Keratinocyte (primary cell): ENCODE data around the gene TCIRG1. TPM values are rescaled to one million over a fixed set of nuclear protein-coding genes. Genes with fewer than 3 reads are reported as not detected.

Experiments used
- DNase-seq: peaks from one replicate; pipeline ENCODE4 v3.0.0-alpha.2; 2011; ENCODE audit warnings: low read depth, missing footprints, low spot score
- FAIRE-seq: peaks from 2 replicates; lab custom pipeline; 2011; peaks lifted over from hg19 to GRCh38; lab: Jason Lieb, UNC
- H2AFZ ChIP-seq: 2 replicates; pipeline ENCODE4 v1.6.0; 2012; ENCODE audit warnings: low read length, control low read depth, inconsistent platforms; ENCODE audit not compliant: control insufficient read depth
- H3K27ac ChIP-seq: 2 replicates; pipeline ENCODE4 v1.5.1; 2011; ENCODE audit warnings: low read length; ENCODE audit not compliant: control insufficient read depth, insufficient read depth
- H3K27me3 ChIP-seq: 3 replicates; pipeline ENCODE4 v1.6.0; 2011; ENCODE audit warnings: low read length; ENCODE audit not compliant: control insufficient read depth, insufficient read depth; ENCODE audit errors: extremely low read depth
- H3K36me3 ChIP-seq, 2 experiments: 2 replicates in 1 of 2; 3 replicates in 1 of 2; pipeline ENCODE4 v1.5.1; 2011; ENCODE audit warnings: low read length in 2 of 2, mild to moderate bottlenecking in 1 of 2; ENCODE audit not compliant: control insufficient read depth in 2 of 2, insufficient read depth in 2 of 2; ENCODE audit errors: extremely low read depth in 1 of 2
- H3K4me1 ChIP-seq: 3 replicates; pipeline ENCODE4 v1.5.1; 2011; ENCODE audit warnings: low read length; ENCODE audit not compliant: control insufficient read depth, insufficient read depth; ENCODE audit errors: extremely low read depth
- H3K4me2 ChIP-seq: 3 replicates; pipeline ENCODE4 v1.6.0; 2011; ENCODE audit warnings: low read depth, low read length; ENCODE audit not compliant: control insufficient read depth, insufficient read depth; ENCODE audit errors: extremely low read depth
- H3K4me3 ChIP-seq, 3 experiments: fragments of 200-600 bp in 1 of 3; sonication (generic) in 1 of 3; 2 replicates in 2 of 3; 3 replicates in 1 of 3; pipeline ENCODE4 v1.5.1; 2011 to 2016; ENCODE audit warnings: low read length in 3 of 3, mild to moderate bottlenecking in 3 of 3, control low read depth in 2 of 3, inconsistent platforms in 1 of 3, low read depth in 1 of 3, mixed read lengths in 1 of 3, mixed run types in 1 of 3, moderate library complexity in 1 of 3; ENCODE audit not compliant: control insufficient read depth in 2 of 3, insufficient read depth in 2 of 3; ENCODE audit errors: extremely low read depth in 1 of 3
- H3K79me2 ChIP-seq: 2 replicates; pipeline ENCODE4 v1.6.0; 2012; ENCODE audit warnings: low read length; ENCODE audit not compliant: control insufficient read depth, insufficient read depth
- H3K9ac ChIP-seq: 3 replicates; pipeline ENCODE4 v1.6.0; 2011; ENCODE audit warnings: low read length; ENCODE audit not compliant: control insufficient read depth, insufficient read depth; ENCODE audit errors: extremely low read depth
- H3K9me1 ChIP-seq: 3 replicates; pipeline ENCODE4 v1.6.0; 2011; ENCODE audit warnings: low read length; ENCODE audit not compliant: control insufficient read depth, insufficient read depth; ENCODE audit errors: extremely low read depth
- H3K9me3 ChIP-seq: 2 replicates; pipeline ENCODE4 v1.5.1; 2012; ENCODE audit warnings: low read depth, low read length; ENCODE audit not compliant: control insufficient read depth
- H4K20me1 ChIP-seq: 3 replicates; pipeline ENCODE4 v1.6.0; 2011; ENCODE audit warnings: low read length; ENCODE audit not compliant: control insufficient read depth, insufficient read depth; ENCODE audit errors: extremely low read depth
- EZH2 ChIP-seq: IDR thresholded peaks from one replicate; pipeline ENCODE4 v1.6.1; 2012; ENCODE audit warnings: inconsistent platforms, mild to moderate bottlenecking, low read length, moderate library complexity
- dilution Hi-C: fragments of 300-500 bp; cut with MboI; formaldehyde crosslinking; loops from one replicate; pipeline ENCODE4 v1.7.0; 2020; ENCODE audit warnings: low sequenced_read_pairs; ENCODE audit not compliant: extremely low pct_ligation_motif_present
- polyA plus RNA-seq, 5 experiments: library from polyadenylated mRNA; depleted of rRNA in 3 of 5; stranded (reverse) in 3 of 5; stranded (forward) in 1 of 5; unstranded in 1 of 5; fragments of >200 nt; gene quantifications; 1 replicate in 1 of 5; 2 replicates in 3 of 5; 3 replicates in 1 of 5; pipeline versions ENCODE4 v1.2.1 to v1.2.3, GENCODE V29; 2011 to 2012; ENCODE audit warnings: missing spikeins in 2 of 5, low read depth in 1 of 5, low replicate concordance in 1 of 5
- TF ChIP-seq, protein P1 (sequence below), 3 experiments: IDR thresholded peaks in 1 of 3; conservative IDR thresholded peaks in 1 of 3; optimal IDR thresholded peaks in 1 of 3; 2 replicates in 2 of 3; 3 replicates in 1 of 3; pipeline versions ENCODE3 to v1.5.1; 2011; ENCODE audit warnings: low read length in 3 of 3, mild to moderate bottlenecking in 3 of 3, moderate library complexity in 2 of 3, control low read depth in 1 of 3, inconsistent platforms in 1 of 3; ENCODE audit not compliant: insufficient read depth in 2 of 3; ENCODE audit errors: extremely low read depth in 1 of 3

The TCIRG1 gene
- polyA plus RNA-seq, 1 donor (not counting 4 experiments of a cell fraction or from before 2014, with no cell fraction given), result 12.7 TPM

DNA sequence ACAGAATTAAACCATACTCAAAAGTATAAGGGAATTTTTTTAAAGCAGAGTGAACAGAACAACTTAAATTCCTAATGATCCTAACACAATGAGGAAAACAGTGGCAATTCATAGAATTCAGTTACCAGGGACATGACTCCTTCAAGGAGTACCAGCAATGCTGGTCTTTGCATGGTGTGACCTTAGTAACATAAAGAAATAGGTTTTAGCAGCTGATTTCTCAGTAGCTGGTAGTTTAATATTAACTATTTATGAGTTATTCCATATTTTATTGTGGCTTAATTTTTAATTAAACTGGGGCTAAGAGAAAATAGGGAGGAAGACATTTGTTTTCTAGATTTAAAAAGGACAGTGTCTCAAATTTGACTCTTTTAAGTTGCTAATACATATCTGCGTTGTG, 51.5 kb downstream of the TCIRG1 start:
- dilution Hi-C loops, result no loop called here
- FAIRE-seq, result no peak
- H3K79me2 ChIP-seq, result no peaks in the 10 kb centered on the region

GRCh38 chr11:68090706-68091105, 51.9 kb downstream of the TCIRG1 start:
- Histone ChIP-seq H3K4me2 (no peak overlapping the region), H3K27ac (no peak overlapping the region), H3K79me2 (no peaks in the 10 kb centered on the region), H3K9me3 (no peaks in the 10 kb centered on the region), H3K36me3 (no peaks in the 10 kb centered on the region), H2AFZ (no peak overlapping the region), H3K9ac (no peak overlapping the region), H4K20me1 (no peaks in the 10 kb centered on the region), H3K27me3 (no peaks in the 10 kb centered on the region), H3K4me1 (no peaks in the 10 kb centered on the region), H3K4me3 (no peak overlapping the region), H3K9me1 (no peaks in the 10 kb centered on the region)
- TF ChIP-seq, protein P1, sequence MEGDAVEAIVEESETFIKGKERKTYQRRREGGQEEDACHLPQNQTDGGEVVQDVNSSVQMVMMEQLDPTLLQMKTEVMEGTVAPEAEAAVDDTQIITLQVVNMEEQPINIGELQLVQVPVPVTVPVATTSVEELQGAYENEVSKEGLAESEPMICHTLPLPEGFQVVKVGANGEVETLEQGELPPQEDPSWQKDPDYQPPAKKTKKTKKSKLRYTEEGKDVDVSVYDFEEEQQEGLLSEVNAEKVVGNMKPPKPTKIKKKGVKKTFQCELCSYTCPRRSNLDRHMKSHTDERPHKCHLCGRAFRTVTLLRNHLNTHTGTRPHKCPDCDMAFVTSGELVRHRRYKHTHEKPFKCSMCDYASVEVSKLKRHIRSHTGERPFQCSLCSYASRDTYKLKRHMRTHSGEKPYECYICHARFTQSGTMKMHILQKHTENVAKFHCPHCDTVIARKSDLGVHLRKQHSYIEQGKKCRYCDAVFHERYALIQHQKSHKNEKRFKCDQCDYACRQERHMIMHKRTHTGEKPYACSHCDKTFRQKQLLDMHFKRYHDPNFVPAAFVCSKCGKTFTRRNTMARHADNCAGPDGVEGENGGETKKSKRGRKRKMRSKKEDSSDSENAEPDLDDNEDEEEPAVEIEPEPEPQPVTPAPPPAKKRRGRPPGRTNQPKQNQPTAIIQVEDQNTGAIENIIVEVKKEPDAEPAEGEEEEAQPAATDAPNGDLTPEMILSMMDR (optimal IDR thresholded peaks at IDR 0.05 in 1 of 3, IDR thresholded peaks at IDR 0.05 in 1 of 3, conservative IDR thresholded peaks at IDR 0.05 in 1 of 3; ENCODE audit: extremely low read depth in 1 of 3, insufficient read depth in 2 of 3, low read length in 3 of 3), result no peak
- TF ChIP-seq EZH2, result no peak
- no peak for DNase-seq
- no peak for FAIRE-seq
- dilution Hi-C loops, result no loop called here

More for the DNA sequence above, 51.5 kb downstream of the TCIRG1 start:
- H3K4me1 ChIP-seq, result no peaks in the 10 kb centered on the region
- H3K27me3 ChIP-seq, result no peaks in the 10 kb centered on the region
- no peak for TF ChIP-seq EZH2
- TF ChIP-seq, protein P1 (optimal IDR thresholded peaks at IDR 0.05 in 1 of 3, IDR thresholded peaks at IDR 0.05 in 1 of 3, conservative IDR thresholded peaks at IDR 0.05 in 1 of 3; ENCODE audit: extremely low read depth in 1 of 3, insufficient read depth in 2 of 3, low read length in 3 of 3), result no peak
- no peak overlapping the region for H3K9ac ChIP-seq
- no peak overlapping the region for H2AFZ ChIP-seq
- no peaks in the 10 kb centered on the region for H3K9me3 ChIP-seq
- H4K20me1 ChIP-seq, result no peaks in the 10 kb centered on the region
- no peaks in the 10 kb centered on the region for H3K9me1 ChIP-seq
- H3K4me3 ChIP-seq, result no peak overlapping the region
- H3K27ac ChIP-seq, result no peak overlapping the region
- H3K36me3 ChIP-seq, result no peaks in the 10 kb centered on the region
- H3K4me2 ChIP-seq, result no peak overlapping the region
- no peak for DNase-seq
